Sigmoid colon (tissue), 4 donors: ENCODE results near the gene CEPT1.

Experiments used
- EP300 ChIP-seq, 4 donors: sonication (generic); formaldehyde crosslinking; IDR thresholded peaks; one replicate each; pipeline ENCODE4 v1.6.1; 2017; ENCODE audit warnings: antibody characterized with exemption in 4 of 4
- POLR2A ChIP-seq, 2 donors: fragments of 450-650 bp; IDR thresholded peaks; one replicate each; pipeline ENCODE4 v1.6.1; 2016; ENCODE audit warnings: antibody characterized with exemption in 2 of 2, mild to moderate bottlenecking in 2 of 2, moderate library complexity in 2 of 2
- TF ChIP-seq, protein P1 (sequence below), 4 experiments: fragments of 450-650 bp in 3 of 4; fragments of 200-600 bp in 1 of 4; IDR thresholded peaks; one replicate each; pipeline ENCODE4 v1.5.1; 2016 to 2019; ENCODE audit warnings: antibody characterized with exemption in 4 of 4, mild to moderate bottlenecking in 3 of 4, moderate library complexity in 2 of 4

- TF ChIP-seq, protein P1, sequence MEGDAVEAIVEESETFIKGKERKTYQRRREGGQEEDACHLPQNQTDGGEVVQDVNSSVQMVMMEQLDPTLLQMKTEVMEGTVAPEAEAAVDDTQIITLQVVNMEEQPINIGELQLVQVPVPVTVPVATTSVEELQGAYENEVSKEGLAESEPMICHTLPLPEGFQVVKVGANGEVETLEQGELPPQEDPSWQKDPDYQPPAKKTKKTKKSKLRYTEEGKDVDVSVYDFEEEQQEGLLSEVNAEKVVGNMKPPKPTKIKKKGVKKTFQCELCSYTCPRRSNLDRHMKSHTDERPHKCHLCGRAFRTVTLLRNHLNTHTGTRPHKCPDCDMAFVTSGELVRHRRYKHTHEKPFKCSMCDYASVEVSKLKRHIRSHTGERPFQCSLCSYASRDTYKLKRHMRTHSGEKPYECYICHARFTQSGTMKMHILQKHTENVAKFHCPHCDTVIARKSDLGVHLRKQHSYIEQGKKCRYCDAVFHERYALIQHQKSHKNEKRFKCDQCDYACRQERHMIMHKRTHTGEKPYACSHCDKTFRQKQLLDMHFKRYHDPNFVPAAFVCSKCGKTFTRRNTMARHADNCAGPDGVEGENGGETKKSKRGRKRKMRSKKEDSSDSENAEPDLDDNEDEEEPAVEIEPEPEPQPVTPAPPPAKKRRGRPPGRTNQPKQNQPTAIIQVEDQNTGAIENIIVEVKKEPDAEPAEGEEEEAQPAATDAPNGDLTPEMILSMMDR (IDR thresholded peaks at IDR 0.05): no peak
- no peak for TF ChIP-seq EP300 (IDR thresholded peaks at IDR 0.05)
- TF ChIP-seq POLR2A (IDR thresholded peaks at IDR 0.05): no peak
Observed at GRCh38 chr1:111099289-111099688, 40.7 kb upstream of the CEPT1 start.
